HepG2 (cell line): ENCODE measurements around the gene ATG4B. TPM values are rescaled to one million over a fixed set of nuclear protein-coding genes. Genes with fewer than 3 reads are reported as not detected.

Experiments used
- ATAC-seq: fragments of 200-7000 bp; cut with Tn5 transposase; 3 replicates; pipeline ENCODE4 v1.9.1; 2020; ENCODE audit warnings: mild to moderate bottlenecking, moderate library complexity
- BruUV-seq: library from RNA; stranded (reverse); fragments of 400-500 nt; replicated peaks from 2 replicates; lab custom pipeline; 2021; lab: Mats Ljungman, UMichigan
- CTCF ChIA-PET: fragments of 300-600 bp; formaldehyde crosslinking; extraction: SDS; loops from one replicate; lab custom pipeline; 2021; ENCODE audit warnings: low total read pairs, inconsistent platforms, low intra/inter-chr PET ratio; lab: Yijun Ruan, JAX
- POLR2A ChIA-PET: fragments of 350-600 bp; sonication (Branson Sonifier 250); formaldehyde crosslinking; loops from one replicate; lab custom pipeline; 2020; ENCODE audit warnings: antibody characterized with exemption, inconsistent platforms; lab: Yijun Ruan, JAX
- DNase-seq: peaks from one replicate; pipeline ENCODE4 v3.0.0-alpha.2; 2015; ENCODE audit warnings: low spot score
- FAIRE-seq: peaks from 3 replicates; lab custom pipeline; 2011; peaks lifted over from hg19 to GRCh38; lab: Jason Lieb, UNC
- H2AFZ ChIP-seq: one replicate; pipeline ENCODE4 v1.6.1; 2011; ENCODE audit warnings: low read length, inconsistent platforms
- H3K27ac ChIP-seq: fragments of 300-600 bp; 3 replicates; pipeline ENCODE4 v1.8.0; 2011; ENCODE audit warnings: mixed run types, mild to moderate bottlenecking, mixed read lengths, low read length, inconsistent platforms; ENCODE audit not compliant: insufficient read depth; ENCODE audit errors: extremely low read length
- H3K27me3 ChIP-seq, 2 experiments: fragments of 200-600 bp in 1 of 2; 2 replicates in 1 of 2; 3 replicates in 1 of 2; pipeline versions ENCODE4 v1.6.0 to v1.8.0; 2011; ENCODE audit warnings: low read length in 2 of 2, mild to moderate bottlenecking in 2 of 2, moderate library complexity in 2 of 2, inconsistent platforms in 1 of 2; ENCODE audit not compliant: insufficient read depth in 2 of 2, control insufficient read depth in 1 of 2
- H3K36me3 ChIP-seq, 2 experiments: fragments of 200-600 bp in 1 of 2; replicated peaks in 1 of 2; 2 replicates in 1 of 2; 3 replicates in 1 of 2; pipeline versions ENCODE4 v1.5.1 to v1.8.0; 2011; ENCODE audit warnings: low read length in 2 of 2, inconsistent platforms in 1 of 2; ENCODE audit not compliant: insufficient read depth in 2 of 2, control insufficient read depth in 1 of 2
- H3K4me1 ChIP-seq: 2 replicates; pipeline ENCODE4 v1.5.1; 2012; ENCODE audit warnings: low read length, inconsistent platforms; ENCODE audit not compliant: insufficient read depth
- H3K4me2 ChIP-seq: 2 replicates; pipeline ENCODE4 v1.6.0; 2011; ENCODE audit warnings: low read depth, low read length, inconsistent platforms
- H3K4me3 ChIP-seq, 3 experiments: fragments of 200-600 bp in 1 of 3; sonication (generic), shearing (Covaris generic) in 1 of 3; replicated peaks in 1 of 3; 2 replicates each; pipeline ENCODE4 v1.5.1; 2011 to 2016; ENCODE audit warnings: low read length in 3 of 3, inconsistent platforms in 2 of 3, low read depth in 2 of 3, mild to moderate bottlenecking in 2 of 3, control low read depth in 1 of 3, mixed read lengths in 1 of 3; ENCODE audit not compliant: insufficient read depth in 1 of 3
- H3K79me2 ChIP-seq: one replicate; pipeline ENCODE4 v1.6.1; 2011; ENCODE audit warnings: low read length, inconsistent platforms; ENCODE audit not compliant: insufficient read depth
- H3K9ac ChIP-seq: 2 replicates; pipeline ENCODE4 v1.6.0; 2011; ENCODE audit warnings: mild to moderate bottlenecking, low read depth, low read length, inconsistent platforms; ENCODE audit not compliant: insufficient read depth
- H3K9me3 ChIP-seq: 2 replicates; pipeline ENCODE4 v1.5.1; 2012; ENCODE audit warnings: mild to moderate bottlenecking, low read length
- H4K20me1 ChIP-seq: 2 replicates; pipeline ENCODE4 v1.6.0; 2011; ENCODE audit warnings: inconsistent platforms, mild to moderate bottlenecking, low read length, moderate library complexity; ENCODE audit not compliant: insufficient read depth
- AGO2 ChIP-seq: fragments of 200-400 bp; formaldehyde crosslinking; optimal IDR thresholded peaks from 2 replicates; pipeline ENCODE3; 2017; ENCODE audit warnings: mild to moderate bottlenecking, low read depth, low read length, moderate library complexity
- GTF3A ChIP-seq: sonication (generic); formaldehyde crosslinking; conservative IDR thresholded peaks from 2 replicates; pipeline ENCODE4 v1.4.0; 2020; ENCODE audit warnings: mild to moderate bottlenecking, missing genetic modification reagents
- NR2C2 ChIP-seq: sonication (generic); formaldehyde crosslinking; IDR thresholded peaks from 2 replicates; pipeline ENCODE4 v1.4.0; 2020; ENCODE audit warnings: missing genetic modification reagents, mild to moderate bottlenecking, moderate library complexity, borderline replicate concordance
- USF2 ChIP-seq, 2 experiments: sonication (generic) in 1 of 2; formaldehyde crosslinking in 1 of 2; IDR thresholded peaks; 2 replicates each; pipeline versions ENCODE4 v1.5.1 to v1.6.1; 2011 to 2020; ENCODE audit warnings: borderline replicate concordance in 1 of 2, low read depth in 1 of 2, low read length in 1 of 2, mild to moderate bottlenecking in 1 of 2, missing genetic modification reagents in 1 of 2, moderate library complexity in 1 of 2
- WGBS: methylation state at CpG from one replicate; pipeline ENCODE4 v1.1.6; 2017; ENCODE audit warnings: low lambda C conversion rate; 5-methylcytosine and 5-hydroxymethylcytosine counted together
- in situ Hi-C: cut with HindIII; loops from 2 replicates; pipeline ENCODE4 v1.10.0; 2017; ENCODE audit warnings: low pct_unique_long_range_greater_than_20kb; ENCODE audit not compliant: extremely low pct_ligation_motif_present
- intact Hi-C: fragments of 100-400 bp; cut with micrococcal nuclease; formaldehyde crosslinking; loops from one replicate; pipeline ENCODE4 v1.10.0; 2022; ENCODE audit not compliant: unreplicated experiment
- polyA plus RNA-seq, 8 experiments: library from polyadenylated mRNA; depleted of rRNA in 3 of 8; stranded (reverse) in 7 of 8; unstranded in 1 of 8; fragments of >200 nt; fragmentation: Illumina TruSeq in 4 of 8; extraction: Trizol in 4 of 8; gene quantifications; 2 replicates each; pipeline versions ENCODE4 v1.2.1 to v1.2.3, GENCODE V29; 2011 to 2016; ENCODE audit warnings: low read depth in 4 of 8, missing spikeins in 1 of 8, mixed read lengths in 1 of 8; ENCODE audit not compliant: insufficient read depth in 1 of 8
- total RNA-seq, 5 experiments: library from RNA; depleted of rRNA; stranded (reverse); fragments of >200 nt; fragmentation: Illumina TruSeq; extraction: Trizol; gene quantifications; 2 replicates each; pipeline ENCODE4 v1.2.3, GENCODE V29; 2016; ENCODE audit warnings: low read depth in 1 of 5
- TF ChIP-seq, protein P1 (sequence below): sonication (generic); formaldehyde crosslinking; IDR thresholded peaks from 2 replicates; pipeline ENCODE4 v1.4.0; 2020; ENCODE audit warnings: missing genetic modification reagents

Gene ATG4B
- total and polyA plus RNA-seq, 2 of the 13 experiments (the other 11 are each of a cell fraction or from before 2014, with no cell fraction given): 95.5 to 239 TPM

GRCh38 chr2:241633561-241633960, 3.9 kb upstream of the ATG4B start:
- CTCF ChIA-PET: no interaction called here

More at GRCh38 chr2:241633561-241633960, 3.9 kb upstream of the ATG4B start:
- no peak for FAIRE-seq
- 100% methylated on average over 11 of the region's 17 CpGs for WGBS
- Histone ChIP-seq H3K79me2 (peaks cover 76% of the 10 kb centered on the region), H4K20me1 (peaks cover 10% of the 10 kb centered on the region), H3K9me3 (no peaks in the 10 kb centered on the region), H3K4me2 (no peak overlapping the region), H3K36me3 (peaks cover 18 to 54% of the 10 kb centered on the region in 2 experiments), H3K4me3 (no peak overlapping the region), H3K27me3 (no peaks in the 10 kb centered on the region; a peak in 1 of 5 replicates), H2AFZ (no peak overlapping the region), H3K4me1 (peaks cover 18% of the 10 kb centered on the region), H3K9ac (no peak overlapping the region), H3K27ac (no peak overlapping the region)
- ATAC-seq: no peak
- in situ Hi-C loops: loop anchor here (25.0 kb wide), 1 partner anchor 771 kb away; the partner anchor contains the start of gene AGXT
- peak; percentile 4; the same call in 1 of the 2 replicates for TF ChIP-seq USF2 (IDR thresholded peaks at IDR 0.05; ENCODE audit: low read depth, low read length)
- no peak for TF ChIP-seq USF2 (CRISPR knock-in tag; IDR thresholded peaks at IDR 0.05; ENCODE audit: borderline replicate concordance)
- TF ChIP-seq, protein P1, sequence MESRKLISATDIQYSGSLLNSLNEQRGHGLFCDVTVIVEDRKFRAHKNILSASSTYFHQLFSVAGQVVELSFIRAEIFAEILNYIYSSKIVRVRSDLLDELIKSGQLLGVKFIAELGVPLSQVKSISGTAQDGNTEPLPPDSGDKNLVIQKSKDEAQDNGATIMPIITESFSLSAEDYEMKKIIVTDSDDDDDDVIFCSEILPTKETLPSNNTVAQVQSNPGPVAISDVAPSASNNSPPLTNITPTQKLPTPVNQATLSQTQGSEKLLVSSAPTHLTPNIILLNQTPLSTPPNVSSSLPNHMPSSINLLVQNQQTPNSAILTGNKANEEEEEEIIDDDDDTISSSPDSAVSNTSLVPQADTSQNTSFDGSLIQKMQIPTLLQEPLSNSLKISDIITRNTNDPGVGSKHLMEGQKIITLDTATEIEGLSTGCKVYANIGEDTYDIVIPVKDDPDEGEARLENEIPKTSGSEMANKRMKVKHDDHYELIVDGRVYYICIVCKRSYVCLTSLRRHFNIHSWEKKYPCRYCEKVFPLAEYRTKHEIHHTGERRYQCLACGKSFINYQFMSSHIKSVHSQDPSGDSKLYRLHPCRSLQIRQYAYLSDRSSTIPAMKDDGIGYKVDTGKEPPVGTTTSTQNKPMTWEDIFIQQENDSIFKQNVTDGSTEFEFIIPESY: peak; percentile 93
- TF ChIP-seq AGO2: peak; percentile 36
- no peak for TF ChIP-seq GTF3A (CRISPR knock-in tag)
- TF ChIP-seq NR2C2 (CRISPR knock-in tag): no peak
- BruUV-seq: no TSS peak
- no peak for DNase-seq
- POLR2A ChIA-PET: interaction anchor here (0.9 kb wide), 1 partner anchor 53 kb away, joined by 3 read pairs; the partner anchor contains the start of gene DTYMK
- intact Hi-C loops: no loop called here
